ENCODE measurements around the gene ST6GAL1.
"Not testable (repeated sequence)": the region's sequence is repeated elsewhere in the genome, so short reads cannot be mapped to it uniquely, and the experiment has no call there.

The ST6GAL1 gene

DNA sequence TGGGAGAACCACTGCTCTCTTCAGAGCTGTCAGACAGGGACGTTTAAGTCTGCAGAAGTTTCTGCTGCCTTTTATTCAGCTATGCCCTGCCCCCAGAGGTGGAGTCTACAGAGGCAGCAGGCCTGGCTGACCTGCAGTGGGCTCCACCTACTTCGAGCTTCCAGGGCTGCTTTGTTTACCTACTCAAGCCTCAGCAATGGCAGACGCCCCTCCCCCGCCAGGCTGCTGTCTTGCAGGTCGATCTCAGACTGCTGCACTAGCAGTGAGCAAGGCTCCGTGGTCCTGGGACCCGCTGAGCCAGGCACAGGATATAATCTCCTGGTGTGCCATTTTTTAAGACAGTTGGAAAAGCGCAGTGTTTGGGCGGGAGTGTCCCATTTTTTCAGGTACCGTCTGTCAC is 127.5 kb downstream of the ST6GAL1 start:
- DNase-seq: not testable (repeated sequence)

- no peak for DNase-seq
These were observed 131.4 kb downstream of the ST6GAL1 start for GRCh38 chr3:187061748-187062147.

DNA sequence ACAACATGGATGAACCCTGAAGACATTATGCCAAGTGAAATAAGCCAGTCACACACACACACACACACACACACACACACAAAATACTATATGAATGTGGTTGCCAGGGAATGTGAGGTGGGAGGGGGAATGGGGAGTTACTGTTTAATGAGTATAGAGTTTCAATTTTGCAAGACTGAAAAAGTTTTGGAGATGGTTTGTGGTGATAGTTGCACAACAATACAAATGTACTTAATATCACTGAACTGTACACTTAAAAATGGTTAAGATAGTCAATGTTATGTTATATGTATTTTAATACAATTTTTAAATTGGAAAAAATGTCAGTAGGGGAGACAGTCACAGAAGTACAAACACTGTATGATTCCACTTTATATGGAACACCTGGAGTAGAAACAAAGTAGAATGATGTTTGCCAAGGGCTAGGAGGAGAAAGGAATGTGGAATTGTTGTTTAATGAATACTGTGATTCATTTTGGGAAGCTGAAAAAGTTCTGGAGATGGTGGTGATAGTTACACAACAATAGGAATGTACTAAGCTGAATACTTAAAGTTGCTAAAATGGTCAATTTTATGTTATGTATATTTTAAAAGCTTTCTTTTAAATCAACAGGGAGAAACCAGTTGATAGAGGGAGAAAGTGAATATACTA is 132.3 kb downstream of the ST6GAL1 start:
- no peak for DNase-seq

DNA sequence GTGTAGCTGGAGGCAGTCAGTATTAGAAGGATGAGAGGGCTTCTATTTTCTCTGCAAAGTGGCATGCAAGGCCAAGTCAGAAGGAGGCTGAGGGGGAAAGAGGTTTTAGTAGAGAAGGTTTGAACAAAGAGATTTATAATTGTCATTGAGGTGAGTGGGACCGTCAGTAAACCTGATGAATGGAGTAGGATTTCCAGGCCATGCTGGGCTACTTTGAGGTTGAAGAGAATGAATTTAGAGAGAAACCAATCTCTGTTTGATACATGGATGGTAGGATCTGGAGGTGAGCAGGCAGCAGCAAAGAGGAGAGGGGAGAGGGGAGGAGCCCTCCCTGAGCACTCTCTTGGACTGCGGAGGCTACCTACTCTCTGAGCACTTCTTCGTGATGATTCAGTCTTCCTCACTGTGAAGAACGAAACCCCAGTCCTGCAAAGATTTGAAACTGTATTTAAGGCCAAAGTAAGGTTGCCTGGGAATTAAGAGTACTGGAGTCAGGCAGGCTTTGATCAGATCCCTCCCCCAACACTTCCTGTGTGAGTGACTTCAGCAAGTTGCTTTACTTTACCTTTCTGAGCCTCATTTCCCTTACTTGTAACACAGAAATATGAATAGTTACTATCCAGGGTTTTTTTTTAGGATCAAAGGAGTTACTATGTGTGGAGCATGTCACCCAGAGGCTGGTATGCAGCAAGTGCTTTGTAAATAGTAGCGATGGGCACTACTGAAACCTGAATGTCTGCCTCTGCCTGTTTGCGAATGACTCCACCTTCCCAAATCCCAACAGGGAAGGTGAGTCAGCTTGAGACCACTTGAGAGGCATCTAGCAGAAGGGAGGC is 133.2 kb downstream of the ST6GAL1 start:
- no peak for DNase-seq

- DNase-seq: no peak
These were observed 134.1 kb downstream of the ST6GAL1 start for GRCh38 chr3:187064210-187065115.

- DNase-seq: no peak
These were observed 136.1 kb downstream of the ST6GAL1 start for GRCh38 chr3:187066228-187066995.

DNA sequence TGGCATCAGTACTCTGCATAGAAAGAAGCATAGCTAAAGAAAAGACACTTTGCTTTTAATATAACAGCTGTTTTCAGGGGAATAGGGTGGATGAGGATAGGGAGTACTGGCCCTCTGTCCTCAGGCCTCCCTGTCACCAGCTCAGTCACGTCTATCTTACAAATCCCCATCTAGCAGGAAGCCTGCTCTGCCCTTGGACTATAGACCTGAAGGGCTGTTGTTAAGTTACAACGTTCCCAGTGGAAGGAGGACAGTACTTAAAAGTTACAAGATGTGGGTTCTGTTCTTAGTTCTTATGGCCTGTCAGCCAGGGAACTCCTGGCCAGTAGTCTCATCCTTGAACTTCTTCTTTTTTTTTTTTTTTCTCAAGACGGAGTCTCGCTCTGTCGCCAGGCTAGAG is 138.5 kb downstream of the ST6GAL1 start:
- no peak for DNase-seq

GRCh38 chr3:187069857-187070516 is 139.7 kb downstream of the ST6GAL1 start:
- no peak for DNase-seq

DNA sequence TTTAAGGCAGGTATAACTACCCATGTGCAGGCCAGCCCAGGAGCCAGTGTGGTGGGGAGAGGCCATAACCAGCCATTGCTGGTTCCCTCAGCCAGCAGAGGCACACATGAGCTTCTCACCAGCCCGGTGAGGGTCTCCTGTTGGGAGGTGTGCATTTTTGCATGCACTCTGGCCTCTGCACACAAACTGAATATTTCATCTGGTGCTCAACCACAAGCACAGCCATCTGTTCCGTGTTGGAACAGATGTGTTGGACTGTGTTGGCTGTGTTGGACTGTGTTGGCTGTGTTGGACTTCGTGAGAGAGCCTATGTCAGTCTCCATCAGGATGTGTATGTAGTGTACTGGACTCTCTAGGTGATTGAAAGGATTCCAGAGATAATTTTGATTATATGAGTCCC is 141.8 kb downstream of the ST6GAL1 start:
- no peak for DNase-seq

DNA sequence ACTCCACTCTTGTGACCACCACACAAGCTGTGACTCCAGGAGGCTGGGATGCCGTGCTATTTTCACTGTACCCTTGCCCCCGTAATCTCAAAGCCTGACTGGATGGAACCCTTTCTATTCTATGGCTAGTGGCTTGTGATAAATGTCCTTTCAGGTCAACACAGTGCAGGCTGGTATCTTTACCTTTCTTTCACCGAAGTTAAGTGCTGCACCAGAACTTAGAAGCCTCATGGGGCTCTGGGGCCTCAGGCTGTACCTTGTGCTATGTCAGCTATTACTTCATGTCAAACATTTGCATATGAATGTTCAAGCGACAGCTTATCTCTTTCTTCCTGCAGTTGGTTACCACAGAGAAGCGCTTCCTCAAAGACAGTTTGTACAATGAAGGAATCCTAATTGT is 142.2 kb downstream of the ST6GAL1 start:
- DNase-seq: no peak

DNA sequence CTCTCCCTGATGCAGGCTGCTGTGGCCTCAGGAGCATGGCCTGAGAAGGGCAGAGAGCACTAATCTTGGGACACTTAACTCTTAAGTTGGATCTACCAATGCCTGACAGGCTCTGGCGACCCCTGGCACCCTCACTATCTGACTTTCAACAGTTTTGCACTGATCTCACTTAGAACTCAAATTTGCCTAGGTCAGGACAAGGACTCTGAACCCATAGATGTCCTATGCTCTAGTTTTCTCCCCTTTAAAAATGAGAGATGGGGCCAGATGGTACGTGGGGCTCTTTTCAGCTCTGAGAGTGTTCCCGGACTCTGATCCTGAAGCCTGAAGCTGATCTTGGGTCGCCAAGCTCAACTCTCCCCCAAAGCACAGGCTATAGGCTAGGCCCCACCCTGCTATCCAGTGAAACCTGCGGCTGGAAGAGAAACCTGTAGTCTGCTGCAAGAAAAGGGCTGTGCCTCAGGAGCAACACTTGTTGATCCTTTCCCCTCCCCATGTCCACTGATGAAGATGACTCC is 143.3 kb downstream of the ST6GAL1 start:
- no peak for DNase-seq

DNA sequence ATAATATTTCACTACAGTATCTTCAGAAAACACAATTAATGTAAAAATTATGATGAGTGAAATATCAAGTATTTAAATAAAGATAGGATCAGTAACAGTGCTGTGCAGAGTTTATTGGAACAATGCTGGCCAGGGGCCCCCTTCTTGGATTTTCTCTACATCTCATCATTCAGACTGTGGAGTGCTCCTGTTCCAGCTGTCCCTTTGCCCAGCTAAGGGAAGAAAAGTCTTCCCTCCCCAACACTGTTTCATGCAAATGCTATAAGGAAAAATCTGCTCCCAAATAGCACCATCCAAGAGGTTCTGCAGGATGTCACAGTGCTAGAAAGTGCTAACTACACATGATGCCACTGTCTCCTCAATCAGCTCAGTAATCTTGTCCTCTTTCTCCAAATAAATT is 144.5 kb downstream of the ST6GAL1 start:
- no peak for DNase-seq

- no peak for DNase-seq
These were observed 146.0 kb downstream of the ST6GAL1 start for GRCh38 chr3:187076297-187076696.

DNA sequence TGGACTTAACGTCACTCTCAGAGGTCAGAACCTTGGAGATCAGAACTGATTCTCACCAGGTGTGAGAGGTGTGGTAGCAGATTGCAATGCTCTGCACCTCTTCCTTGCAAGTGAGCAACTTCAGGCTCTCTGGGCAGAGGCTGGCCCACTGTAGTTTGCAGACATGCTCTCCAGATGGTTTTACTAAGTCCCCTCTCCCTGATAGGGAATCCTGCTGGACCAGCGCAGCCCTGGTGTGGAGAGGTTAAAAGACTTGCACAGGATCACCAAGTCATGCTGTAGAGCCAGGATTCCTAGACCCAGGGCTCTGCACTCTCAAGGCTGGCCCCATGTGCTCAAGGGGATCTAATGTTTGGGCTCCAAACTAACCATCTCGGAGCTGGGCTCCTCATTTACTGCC is 146.8 kb downstream of the ST6GAL1 start:
- DNase-seq: no peak

DNA sequence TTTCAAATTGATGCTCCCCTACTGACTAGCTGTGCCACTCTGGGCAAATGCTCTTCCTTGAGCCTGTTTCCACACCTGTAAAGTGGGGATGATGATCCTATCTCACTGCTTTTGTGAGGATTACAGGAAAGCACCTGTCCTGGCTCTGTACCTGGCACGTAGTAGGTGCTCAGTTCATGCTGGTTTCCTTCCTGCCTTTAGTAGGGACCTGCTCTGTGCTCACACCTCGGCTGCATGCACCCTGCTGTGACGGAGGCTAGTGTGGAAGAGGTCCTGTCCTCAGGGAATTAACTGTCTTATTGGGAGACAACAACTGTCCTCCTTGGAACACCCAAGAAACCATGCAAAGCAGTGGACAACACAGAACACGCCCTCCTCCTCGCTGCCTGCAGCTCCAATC is 147.2 kb downstream of the ST6GAL1 start:
- DNase-seq: no peak

DNA sequence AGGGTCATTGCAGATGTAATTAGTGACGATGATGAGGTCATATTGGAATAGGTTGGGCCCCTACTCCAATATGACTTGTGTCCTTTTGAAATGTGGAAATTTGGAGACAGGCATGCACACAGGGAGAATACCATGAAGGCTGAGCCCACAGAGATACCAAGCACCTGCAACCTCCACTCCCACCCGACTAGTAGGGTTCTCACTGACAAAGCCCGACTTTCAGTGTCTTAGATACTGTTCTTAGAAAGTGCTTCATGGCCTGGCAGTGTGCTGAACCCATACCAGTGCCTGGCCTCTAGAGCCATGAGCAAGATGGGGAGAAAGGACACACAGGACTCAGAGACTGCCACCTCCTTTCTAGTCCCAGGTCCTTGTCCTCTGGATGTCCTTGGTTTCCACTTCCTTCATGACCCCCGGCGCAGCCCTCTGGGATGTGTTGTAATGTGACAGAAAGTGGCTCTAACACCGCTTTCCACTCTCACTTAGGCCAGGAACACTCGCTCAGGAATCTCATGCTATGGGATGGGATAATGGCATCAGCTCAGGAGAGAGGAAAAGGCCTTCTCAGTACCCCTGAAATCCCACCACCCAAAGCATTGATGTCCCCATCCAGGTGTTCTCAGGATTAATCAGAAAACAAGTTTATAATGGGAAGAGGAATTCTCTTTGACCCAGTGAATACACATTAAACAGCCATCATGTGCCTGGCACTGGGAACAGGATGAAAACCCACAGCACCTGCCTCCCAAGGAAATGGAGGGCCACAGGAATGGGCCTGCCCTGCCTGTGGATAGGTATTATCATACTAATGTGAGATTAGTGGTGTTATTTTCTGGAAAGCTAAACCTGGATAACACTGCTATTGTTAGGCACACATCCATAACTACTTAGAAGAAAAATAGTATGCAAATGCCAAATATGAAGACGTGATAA is 149.0 kb downstream of the ST6GAL1 start:
- DNase-seq: no peak

DNA sequence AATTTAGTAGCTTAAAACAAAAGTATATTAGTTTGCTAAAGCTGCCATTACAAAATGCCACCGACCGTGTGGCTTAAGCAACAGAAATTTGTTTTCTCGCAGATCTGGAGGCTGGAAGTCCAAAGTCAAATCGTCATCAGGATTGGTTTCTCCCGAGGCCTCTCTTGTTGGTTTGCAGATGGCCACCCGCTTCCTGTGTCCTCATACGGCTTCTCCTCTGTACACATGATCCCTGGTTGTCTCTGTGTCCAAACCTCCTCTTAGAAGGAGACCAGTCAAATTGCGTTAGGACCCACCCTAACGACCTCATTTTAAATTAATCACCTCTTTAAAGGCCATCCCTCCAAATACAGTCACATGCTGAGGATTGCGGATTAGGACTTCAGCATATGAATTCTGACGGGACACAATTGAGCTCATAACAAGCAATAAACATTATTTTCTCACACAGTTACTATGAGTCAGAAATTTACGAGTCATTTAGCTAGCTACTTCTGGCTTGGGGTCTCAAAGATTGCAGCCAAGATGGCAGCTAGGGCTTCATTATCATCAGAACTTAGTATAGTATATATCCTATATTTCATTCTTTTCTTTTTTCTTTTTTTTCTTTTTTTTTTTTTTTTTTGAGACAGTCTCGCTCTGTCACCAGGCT is 150.6 kb downstream of the ST6GAL1 start:
- no peak for DNase-seq

- DNase-seq: no peak
These were observed 152.5 kb downstream of the ST6GAL1 start for GRCh38 chr3:187082758-187083375.

DNA sequence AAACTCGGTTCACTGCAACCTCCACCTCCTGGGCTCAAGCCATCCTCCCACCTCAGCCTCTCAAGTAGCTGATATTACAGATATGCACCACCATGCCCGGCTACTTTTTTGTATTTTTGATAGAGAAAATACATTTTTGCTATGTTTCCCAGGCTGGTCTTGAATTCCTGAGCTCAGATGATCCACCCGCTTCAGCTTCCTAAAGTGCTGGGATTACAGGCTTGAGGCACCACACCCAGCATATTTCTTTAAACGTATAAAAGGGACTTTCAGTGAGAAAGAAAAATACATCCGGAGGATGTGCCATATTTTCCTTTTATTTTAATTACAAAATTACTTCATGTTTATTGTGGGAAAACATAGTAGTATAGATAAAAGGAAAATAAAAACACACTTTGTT is 153.8 kb downstream of the ST6GAL1 start:
- DNase-seq: no peak

GRCh38 chr3:187084580-187084979 is 154.3 kb downstream of the ST6GAL1 start:
- no peak for DNase-seq

Data from DMS79 treated with DMSO at 0.1 percent for 48 hours (cell line).